ENCODE data around the gene C1orf232. TPM values are rescaled to one million over a fixed set of nuclear protein-coding genes. Genes with fewer than 3 reads are reported as not detected.

Gene C1orf232
- total and polyA plus RNA-seq, 2 of the 4 experiments (the other 2 are of a cell fraction) = not detected

- no peak overlapping the region for H3K9ac ChIP-seq (ENCODE audit: low read depth, low read length)
- dilution Hi-C loops (cut with HindIII; ENCODE audit: low sequenced_read_pairs, unreplicated experiment) (no loop called here), in situ Hi-C loops (cut with MboI; ENCODE audit: low sequenced_read_pairs) (no loop called here), intact Hi-C loops (cut with micrococcal nuclease) (no loop called here)
- H2AK5ac ChIP-seq (ENCODE audit: low read depth, low read length) = no peak overlapping the region
- no peak for TF ChIP-seq SMC3 (IDR thresholded peaks at IDR 0.05; ENCODE audit: low read depth, low read length)
- no peak for TF ChIP-seq POLR2A (IDR thresholded peaks at IDR 0.05; ENCODE audit: low read depth, low read length)
- TF ChIP-seq RFX5 (IDR thresholded peaks at IDR 0.05; ENCODE audit: low read depth, low read length) = no peak
- no peak for TF ChIP-seq NFE2L2 (IDR thresholded peaks at IDR 0.05; ENCODE audit: low read depth, low read length)
- no peak for TF ChIP-seq MXI1 (IDR thresholded peaks at IDR 0.05; ENCODE audit: borderline replicate concordance, low read depth, low read length)
- H4K20me1 ChIP-seq (ENCODE audit: insufficient read depth, low read length) = no peaks in the 10 kb centered on the region
- no peak for DNase-seq
- no peak overlapping the region for H2AK9ac ChIP-seq (replicated peaks; ENCODE audit: low read depth, low read length, poor library complexity)
- no peak overlapping the region for H2BK120ac ChIP-seq (ENCODE audit: low read depth, low read length)
- no peak overlapping the region for H2BK5ac ChIP-seq (ENCODE audit: low read depth, low read length, poor library complexity, severe bottlenecking)
- H3K36me3 ChIP-seq (ENCODE audit: control insufficient read depth, insufficient read depth, low read length) = no peaks in the 10 kb centered on the region
- no peak overlapping the region for H3K14ac ChIP-seq (replicated peaks; ENCODE audit: low read depth, low read length)
- POLR2A ChIA-PET (ENCODE audit: unreplicated experiment) = no interaction called here
- no peak overlapping the region for H3K18ac ChIP-seq (ENCODE audit: low read depth, low read length)
- H3K9me3 ChIP-seq (ENCODE audit: control insufficient read depth, insufficient read depth, low read length) = no peaks in the 10 kb centered on the region
- BruUV-seq (replicated peaks) = no TSS peak
- H3K9me1 ChIP-seq (ENCODE audit: insufficient read depth, low read length) = no peaks in the 10 kb centered on the region
- no peaks in the 10 kb centered on the region for H3K79me1 ChIP-seq (ENCODE audit: low read depth in 1 of 2, low read length in 2 of 2)
- no peak overlapping the region for H3K4me3 ChIP-seq (ENCODE audit: insufficient read depth, low read depth, low read length)
- no peak overlapping the region for H4K91ac ChIP-seq (ENCODE audit: insufficient read depth, low read depth, low read length)
- ATAC-seq (ENCODE audit: low read depth) = no peak
- no peak overlapping the region for H4K5ac ChIP-seq (ENCODE audit: low read depth, low read length)
- H3K4ac ChIP-seq (ENCODE audit: low read depth, low read length) = no peak overlapping the region
- no peak overlapping the region for H3K56ac ChIP-seq (ENCODE audit: extremely low read depth, insufficient read depth, low read length)
- H2AFZ ChIP-seq (replicated peaks; ENCODE audit: low read length, poor library complexity) = no peak overlapping the region
- no CpG with 5 or more reads among the region's 3 CpGs for WGBS, 2 experiments (ENCODE audit: extremely low coverage in 2 of 2, insufficient read length in 1 of 2)
- no peak overlapping the region for H2BK20ac ChIP-seq (ENCODE audit: low read depth, low read length)
- no peak overlapping the region for H2BK15ac ChIP-seq (ENCODE audit: low read depth, low read length)
- H4K8ac ChIP-seq (ENCODE audit: low read depth in 2 of 2, low read length in 2 of 2) = no peak overlapping the region
- H3K4me1 ChIP-seq (ENCODE audit: control insufficient read depth, insufficient read depth, low read length) = no peaks in the 10 kb centered on the region
- CTCF ChIA-PET = no interaction called here
- H3K4me2 ChIP-seq (ENCODE audit: low read depth, low read length) = no peak overlapping the region
- peaks cover 39% of the 10 kb centered on the region for H3K27me3 ChIP-seq (ENCODE audit: control insufficient read depth, insufficient read depth, low read length)
- no peak overlapping the region for H3K27ac ChIP-seq (ENCODE audit: insufficient read depth, low read length)
- H3K23ac ChIP-seq (ENCODE audit: low read depth, low read length) = no peak overlapping the region
These were observed 27.0 kb upstream of the C1orf232 start for GRCh38 chr1:26195805-26196204.

Data from IMR-90 (cell line).